Esophagus muscularis mucosa (tissue), 3 donors: ENCODE measurements around the gene MED13L.

ENCODE experiments used
- POLR2A ChIP-seq: fragments of 450-650 bp; IDR thresholded peaks from one replicate; pipeline ENCODE4 v1.6.1; 2017; ENCODE audit warnings: antibody characterized with exemption, moderate library complexity, mild to moderate bottlenecking, low read depth
- TF ChIP-seq, protein P1 (sequence below), 3 experiments: fragments of 200-600 bp in 2 of 3; fragments of 450-650 bp in 1 of 3; sonication (generic) in 2 of 3; IDR thresholded peaks; one replicate each; pipeline ENCODE4 v1.5.1; 2017 to 2019; ENCODE audit warnings: antibody characterized with exemption in 3 of 3, mild to moderate bottlenecking in 2 of 3, moderate library complexity in 1 of 3

- TF ChIP-seq, protein P1, sequence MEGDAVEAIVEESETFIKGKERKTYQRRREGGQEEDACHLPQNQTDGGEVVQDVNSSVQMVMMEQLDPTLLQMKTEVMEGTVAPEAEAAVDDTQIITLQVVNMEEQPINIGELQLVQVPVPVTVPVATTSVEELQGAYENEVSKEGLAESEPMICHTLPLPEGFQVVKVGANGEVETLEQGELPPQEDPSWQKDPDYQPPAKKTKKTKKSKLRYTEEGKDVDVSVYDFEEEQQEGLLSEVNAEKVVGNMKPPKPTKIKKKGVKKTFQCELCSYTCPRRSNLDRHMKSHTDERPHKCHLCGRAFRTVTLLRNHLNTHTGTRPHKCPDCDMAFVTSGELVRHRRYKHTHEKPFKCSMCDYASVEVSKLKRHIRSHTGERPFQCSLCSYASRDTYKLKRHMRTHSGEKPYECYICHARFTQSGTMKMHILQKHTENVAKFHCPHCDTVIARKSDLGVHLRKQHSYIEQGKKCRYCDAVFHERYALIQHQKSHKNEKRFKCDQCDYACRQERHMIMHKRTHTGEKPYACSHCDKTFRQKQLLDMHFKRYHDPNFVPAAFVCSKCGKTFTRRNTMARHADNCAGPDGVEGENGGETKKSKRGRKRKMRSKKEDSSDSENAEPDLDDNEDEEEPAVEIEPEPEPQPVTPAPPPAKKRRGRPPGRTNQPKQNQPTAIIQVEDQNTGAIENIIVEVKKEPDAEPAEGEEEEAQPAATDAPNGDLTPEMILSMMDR (IDR thresholded peaks at IDR 0.05) = no peak
- no peak for TF ChIP-seq POLR2A
These were observed 47.8 kb upstream of the MED13L start for GRCh38 chr12:116325336-116325664.
